ENCODE results near the gene SRRD. TPM values are rescaled to one million over a fixed set of nuclear protein-coding genes. Genes with fewer than 3 reads are reported as not detected.

The SRRD gene
- total and polyA plus RNA-seq, 7 experiments from 2014 or later: 18.9 to 29.0 (median 21.3) TPM

GRCh38 chr22:26439559-26439958, 44.1 kb upstream of the SRRD start:
- ChIA-PET CTCF (interaction anchor here (1.3 kb wide), 1 partner anchor 42 kb away, joined by 3 read pairs; no protein-coding TSS in a partner anchor), POLR2A (no interaction called here)
- no peaks in the 10 kb centered on the region for H3K27me3 Mint-ChIP-seq
- H3K36me3 Mint-ChIP-seq: peaks cover 7 to 17% (median 10%) of the 10 kb centered on the region in 5 donors
- no peaks in the 10 kb centered on the region for H3K4me1 ChIP-seq (ENCODE audit: control insufficient read depth in 2 of 2, insufficient read depth in 2 of 2, low read length in 2 of 2)
- H3K4me3 Mint-ChIP-seq: no peak overlapping the region
- H3K9me3 ChIP-seq (ENCODE audit: control insufficient read depth in 2 of 3, low read length in 3 of 3): no peaks in the 10 kb centered on the region
- H3K9me3 Mint-ChIP-seq: no peaks in the 10 kb centered on the region
- intact Hi-C loops (cut with micrococcal nuclease): no loop called here
- no peaks in the 10 kb centered on the region for H3K27me3 ChIP-seq (ENCODE audit: control insufficient read depth in 2 of 2, insufficient read depth in 2 of 2, low read length in 2 of 2)
- H3K27ac Mint-ChIP-seq: no peak overlapping the region
- ATAC-seq (no peak), DNase-seq (no peak)
- H3K4me1 Mint-ChIP-seq: peaks cover 17 to 44% (median 22%) of the 10 kb centered on the region in 7 donors
- H3K27ac ChIP-seq (ENCODE audit: low read depth, low read length): no peak overlapping the region
- H3K4me3 ChIP-seq (ENCODE audit: low read length): no peak overlapping the region
- peaks cover 0 to 22% (median 0%) of the 10 kb centered on the region in 3 experiments for H3K36me3 ChIP-seq (ENCODE audit: control insufficient read depth in 2 of 3, insufficient read depth in 3 of 3, low read length in 3 of 3)

- H3K36me3 Mint-ChIP-seq: peaks cover 0 to 9% (median 3%) of the 10 kb centered on the region in 5 donors
- H3K36me3 ChIP-seq (ENCODE audit: control insufficient read depth in 2 of 3, insufficient read depth in 3 of 3, low read length in 3 of 3): peaks cover 0 to 10% (median 0%) of the 10 kb centered on the region in 3 experiments
- peaks cover 0 to 21% (median 0%) of the 10 kb centered on the region in 7 donors for H3K4me1 Mint-ChIP-seq
- CTCF ChIA-PET: no interaction called here
- H3K27ac Mint-ChIP-seq: peak overlapping the region in 2 of 9 donors; percentile 65 to 67
- H3K4me3 ChIP-seq (ENCODE audit: low read length): no peak overlapping the region
- POLR2A ChIA-PET: no interaction called here
- no peaks in the 10 kb centered on the region for H3K4me1 ChIP-seq (ENCODE audit: control insufficient read depth in 2 of 2, insufficient read depth in 2 of 2, low read length in 2 of 2)
- ATAC-seq: no peak
- no peaks in the 10 kb centered on the region for H3K27me3 ChIP-seq (ENCODE audit: control insufficient read depth in 2 of 2, insufficient read depth in 2 of 2, low read length in 2 of 2)
- H3K4me3 Mint-ChIP-seq: no peak overlapping the region
- no peaks in the 10 kb centered on the region for H3K9me3 ChIP-seq (ENCODE audit: control insufficient read depth in 2 of 3, low read length in 3 of 3)
- no peaks in the 10 kb centered on the region for H3K27me3 Mint-ChIP-seq
- no peak overlapping the region for H3K27ac ChIP-seq (ENCODE audit: low read depth, low read length)
- no peak for DNase-seq
- no peaks in the 10 kb centered on the region for H3K9me3 Mint-ChIP-seq
- intact Hi-C loops (cut with micrococcal nuclease): no loop called here
These were observed 41.5 kb upstream of the SRRD start for GRCh38 chr22:26442086-26442756.

- Mint-ChIP-seq H3K4me3 (no peak overlapping the region), H3K9me3 (no peaks in the 10 kb centered on the region), H3K4me1 (peaks cover 0 to 11% (median 0%) of the 10 kb centered on the region in 7 donors), H3K27ac (peak overlapping the region in 2 of 9 donors; percentile 20 to 22), H3K27me3 (no peaks in the 10 kb centered on the region), H3K36me3 (peaks cover 0 to 9% (median 3%) of the 10 kb centered on the region in 5 donors)
- no peaks in the 10 kb centered on the region for H3K27me3 ChIP-seq (ENCODE audit: control insufficient read depth in 2 of 2, insufficient read depth in 2 of 2, low read length in 2 of 2)
- intact Hi-C loops (cut with micrococcal nuclease): no loop called here
- no peak overlapping the region for H3K27ac ChIP-seq (ENCODE audit: low read depth, low read length)
- no peaks in the 10 kb centered on the region for H3K4me1 ChIP-seq (ENCODE audit: control insufficient read depth in 2 of 2, insufficient read depth in 2 of 2, low read length in 2 of 2)
- no peaks in the 10 kb centered on the region for H3K9me3 ChIP-seq (ENCODE audit: control insufficient read depth in 2 of 3, low read length in 3 of 3)
- H3K4me3 ChIP-seq (ENCODE audit: low read length): no peak overlapping the region
- CTCF ChIA-PET: no interaction called here
- POLR2A ChIA-PET: interaction anchor here (0.6 kb wide), 1 partner anchor 60 kb away, joined by 3 read pairs; no protein-coding TSS in a partner anchor
- no peak for ATAC-seq
- H3K36me3 ChIP-seq (ENCODE audit: control insufficient read depth in 2 of 3, insufficient read depth in 3 of 3, low read length in 3 of 3): peaks cover 0 to 5% (median 0%) of the 10 kb centered on the region in 3 experiments
- no peak for DNase-seq
These were observed 39.6 kb upstream of the SRRD start for GRCh38 chr22:26443901-26444690.

DNA sequence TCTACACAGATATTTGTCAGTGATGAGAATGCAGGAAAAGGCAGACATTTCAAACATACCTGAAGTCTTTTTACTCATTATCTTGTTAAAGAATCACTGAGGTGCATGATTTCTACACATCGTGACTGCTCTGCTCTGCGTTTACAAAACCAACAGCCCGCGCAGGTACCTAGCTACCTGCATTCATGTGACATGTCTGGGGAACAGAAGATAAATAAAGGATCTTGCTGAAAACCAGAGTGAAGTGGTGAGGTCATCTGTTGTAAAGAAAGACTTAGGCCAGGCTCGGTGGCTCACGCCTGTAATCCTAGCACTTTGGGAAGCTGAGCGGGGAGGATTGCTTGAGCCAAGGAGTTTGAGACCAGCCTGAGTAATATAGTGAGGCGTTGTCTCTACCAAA, 38.9 kb upstream of the SRRD start:
- no peak overlapping the region for H3K4me3 Mint-ChIP-seq
- H3K36me3 Mint-ChIP-seq: peaks cover 0 to 9% (median 3%) of the 10 kb centered on the region in 5 donors
- DNase-seq: no peak
- H3K27me3 ChIP-seq (ENCODE audit: control insufficient read depth in 2 of 2, insufficient read depth in 2 of 2, low read length in 2 of 2): no peaks in the 10 kb centered on the region
- H3K36me3 ChIP-seq (ENCODE audit: control insufficient read depth in 2 of 3, insufficient read depth in 3 of 3, low read length in 3 of 3): peaks cover 0 to 5% (median 0%) of the 10 kb centered on the region in 3 experiments
- CTCF ChIA-PET: no interaction called here
- H3K9me3 ChIP-seq (ENCODE audit: control insufficient read depth in 2 of 3, low read length in 3 of 3): no peaks in the 10 kb centered on the region
- H3K27ac ChIP-seq (ENCODE audit: low read depth, low read length): no peak overlapping the region
- H3K4me1 Mint-ChIP-seq: peaks cover 0 to 11% (median 0%) of the 10 kb centered on the region in 7 donors
- no peaks in the 10 kb centered on the region for H3K9me3 Mint-ChIP-seq
- no peak for ATAC-seq
- H3K27me3 Mint-ChIP-seq: no peaks in the 10 kb centered on the region
- no peak overlapping the region for H3K4me3 ChIP-seq (ENCODE audit: low read length)
- POLR2A ChIA-PET: interaction anchor here (0.6 kb wide), 1 partner anchor 60 kb away, joined by 3 read pairs; no protein-coding TSS in a partner anchor
- no peaks in the 10 kb centered on the region for H3K4me1 ChIP-seq (ENCODE audit: control insufficient read depth in 2 of 2, insufficient read depth in 2 of 2, low read length in 2 of 2)
- H3K27ac Mint-ChIP-seq: no peak overlapping the region
- intact Hi-C loops (cut with micrococcal nuclease): no loop called here

DNA sequence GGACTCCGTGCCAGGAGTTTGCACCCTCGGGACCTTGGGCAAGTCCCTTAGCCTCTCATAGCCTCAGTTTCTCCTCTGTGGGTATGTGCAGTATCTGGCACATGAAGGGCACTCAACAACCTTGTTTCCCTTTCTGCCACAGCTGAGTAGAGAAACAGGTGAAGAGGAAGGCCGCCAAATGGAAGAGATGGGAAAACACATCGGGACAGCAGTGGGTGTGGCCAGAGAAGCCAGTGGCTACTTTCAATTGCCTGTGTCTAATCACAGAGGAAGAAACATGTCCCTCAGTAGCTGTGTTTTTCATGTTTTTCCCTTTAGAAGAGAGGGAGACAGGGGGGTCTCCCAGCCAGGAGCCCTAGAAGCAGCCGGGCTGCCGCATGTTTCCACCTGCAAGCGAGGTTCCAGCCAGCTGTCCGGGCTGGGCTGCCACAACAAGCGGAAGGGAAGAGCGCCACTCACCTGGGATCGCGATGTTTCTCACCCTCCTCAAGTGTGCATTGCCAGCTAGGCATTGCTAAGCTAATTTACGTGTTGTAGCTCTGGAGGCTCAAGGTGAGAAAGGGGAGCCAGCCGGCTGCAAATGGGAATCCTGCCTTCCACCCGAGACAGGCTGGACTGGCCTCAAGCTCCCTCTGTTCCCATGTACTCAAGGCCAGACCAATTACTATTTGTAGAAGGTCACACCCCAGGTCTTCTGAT, 38.0 kb upstream of the SRRD start:
- H3K9me3 ChIP-seq (ENCODE audit: control insufficient read depth in 2 of 3, low read length in 3 of 3): no peaks in the 10 kb centered on the region
- no peak for DNase-seq
- no peak for ATAC-seq
- no peak overlapping the region for H3K4me3 ChIP-seq (ENCODE audit: low read length)
- Mint-ChIP-seq H3K4me1 (peaks cover 0 to 8% (median 0%) of the 10 kb centered on the region in 7 donors), H3K27ac (no peak overlapping the region), H3K9me3 (no peaks in the 10 kb centered on the region), H3K4me3 (no peak overlapping the region), H3K27me3 (no peaks in the 10 kb centered on the region), H3K36me3 (peaks cover 0 to 9% (median 3%) of the 10 kb centered on the region in 5 donors)
- no peaks in the 10 kb centered on the region for H3K4me1 ChIP-seq (ENCODE audit: control insufficient read depth in 2 of 2, insufficient read depth in 2 of 2, low read length in 2 of 2)
- CTCF ChIA-PET: no interaction called here
- intact Hi-C loops (cut with micrococcal nuclease): no loop called here
- H3K36me3 ChIP-seq (ENCODE audit: control insufficient read depth in 2 of 3, insufficient read depth in 3 of 3, low read length in 3 of 3): peaks cover 0 to 12% (median 0%) of the 10 kb centered on the region in 3 experiments
- no peak overlapping the region for H3K27ac ChIP-seq (ENCODE audit: low read depth, low read length)
- H3K27me3 ChIP-seq (ENCODE audit: control insufficient read depth in 2 of 2, insufficient read depth in 2 of 2, low read length in 2 of 2): no peaks in the 10 kb centered on the region
- POLR2A ChIA-PET: no interaction called here

GRCh38 chr22:26446808-26447515, 36.7 kb upstream of the SRRD start:
- Histone ChIP-seq H3K36me3 (ENCODE audit: control insufficient read depth in 2 of 3, insufficient read depth in 3 of 3, low read length in 3 of 3) (peaks cover 0 to 24% (median 0%) of the 10 kb centered on the region in 3 experiments), H3K27me3 (ENCODE audit: control insufficient read depth in 2 of 2, insufficient read depth in 2 of 2, low read length in 2 of 2) (no peaks in the 10 kb centered on the region), H3K4me1 (ENCODE audit: control insufficient read depth in 2 of 2, insufficient read depth in 2 of 2, low read length in 2 of 2) (no peaks in the 10 kb centered on the region), H3K27ac (ENCODE audit: low read depth, low read length) (no peak overlapping the region), H3K4me3 (ENCODE audit: low read length) (no peak overlapping the region), H3K9me3 (ENCODE audit: control insufficient read depth in 2 of 3, low read length in 3 of 3) (no peaks in the 10 kb centered on the region)
- Mint-ChIP-seq H3K4me3 (no peak overlapping the region), H3K27ac (no peak overlapping the region), H3K36me3 (peaks cover 0 to 17% (median 6%) of the 10 kb centered on the region in 5 donors), H3K27me3 (no peaks in the 10 kb centered on the region), H3K4me1 (peaks cover 0 to 4% (median 0%) of the 10 kb centered on the region in 7 donors), H3K9me3 (no peaks in the 10 kb centered on the region)
- intact Hi-C loops (cut with micrococcal nuclease): no loop called here
- ChIA-PET POLR2A (no interaction called here), CTCF (no interaction called here)
- DNase-seq (no peak), ATAC-seq (no peak)

Data from naive thymus-derived CD4-positive, alpha-beta T cell (primary cell).